ENCODE data around the gene EDN2.

GRCh38 chr1:41465741-41466140, 18.7 kb downstream of the EDN2 start:
- TF ChIP-seq CTCF (IDR thresholded peaks at IDR 0.05) (no peak), POLR2A (IDR thresholded peaks at IDR 0.05) (no peak), POLR2AphosphoS5 (IDR thresholded peaks at IDR 0.05) (peak; percentile 45)

Measured in gastroesophageal sphincter (tissue), 3 donors.